Upper lobe of left lung (tissue), 4 donors: ENCODE data around the gene DYRK1A.

Experiments used
- CTCF ChIP-seq, 6 experiments: fragments of 450-650 bp in 4 of 6; fragments of 200-600 bp in 2 of 6; sonication (generic) in 2 of 6; IDR thresholded peaks; one replicate each; pipeline ENCODE4 v1.5.1; 2016 to 2019; ENCODE audit warnings: antibody characterized with exemption in 6 of 6
- EP300 ChIP-seq, 4 donors: sonication (generic); formaldehyde crosslinking; IDR thresholded peaks; one replicate each; pipeline ENCODE4 v1.5.1; 2017; ENCODE audit warnings: antibody characterized with exemption in 4 of 4, control low read depth in 2 of 4
- POLR2A ChIP-seq, 4 donors: fragments of 450-650 bp; IDR thresholded peaks; one replicate each; pipeline ENCODE4 v1.5.1; 2016 to 2017; ENCODE audit warnings: antibody characterized with exemption in 4 of 4, mild to moderate bottlenecking in 2 of 4
- POLR2AphosphoS5 ChIP-seq, 2 donors: sonication (generic); formaldehyde crosslinking; IDR thresholded peaks; one replicate each; pipeline ENCODE4 v1.5.1; 2017; ENCODE audit warnings: antibody characterized with exemption in 2 of 2

GRCh38 chr21:37574316-37574715, 207.7 kb downstream of the DYRK1A start:
- TF ChIP-seq CTCF (IDR thresholded peaks at IDR 0.05) (no peak), EP300 (IDR thresholded peaks at IDR 0.05) (no peak), POLR2AphosphoS5 (IDR thresholded peaks at IDR 0.05) (no peak), POLR2A (IDR thresholded peaks at IDR 0.05) (no peak)
